NCI-H2107 treated with DMSO at 0.1 percent for 48 hours (cell line): ENCODE results near the gene GPR108.

Experiments
- DNase-seq: peaks from one replicate; lab custom pipeline; 2025; ENCODE audit not compliant: unreplicated experiment; lab: John Stamatoyannopoulos, UW

Gene GPR108

DNA sequence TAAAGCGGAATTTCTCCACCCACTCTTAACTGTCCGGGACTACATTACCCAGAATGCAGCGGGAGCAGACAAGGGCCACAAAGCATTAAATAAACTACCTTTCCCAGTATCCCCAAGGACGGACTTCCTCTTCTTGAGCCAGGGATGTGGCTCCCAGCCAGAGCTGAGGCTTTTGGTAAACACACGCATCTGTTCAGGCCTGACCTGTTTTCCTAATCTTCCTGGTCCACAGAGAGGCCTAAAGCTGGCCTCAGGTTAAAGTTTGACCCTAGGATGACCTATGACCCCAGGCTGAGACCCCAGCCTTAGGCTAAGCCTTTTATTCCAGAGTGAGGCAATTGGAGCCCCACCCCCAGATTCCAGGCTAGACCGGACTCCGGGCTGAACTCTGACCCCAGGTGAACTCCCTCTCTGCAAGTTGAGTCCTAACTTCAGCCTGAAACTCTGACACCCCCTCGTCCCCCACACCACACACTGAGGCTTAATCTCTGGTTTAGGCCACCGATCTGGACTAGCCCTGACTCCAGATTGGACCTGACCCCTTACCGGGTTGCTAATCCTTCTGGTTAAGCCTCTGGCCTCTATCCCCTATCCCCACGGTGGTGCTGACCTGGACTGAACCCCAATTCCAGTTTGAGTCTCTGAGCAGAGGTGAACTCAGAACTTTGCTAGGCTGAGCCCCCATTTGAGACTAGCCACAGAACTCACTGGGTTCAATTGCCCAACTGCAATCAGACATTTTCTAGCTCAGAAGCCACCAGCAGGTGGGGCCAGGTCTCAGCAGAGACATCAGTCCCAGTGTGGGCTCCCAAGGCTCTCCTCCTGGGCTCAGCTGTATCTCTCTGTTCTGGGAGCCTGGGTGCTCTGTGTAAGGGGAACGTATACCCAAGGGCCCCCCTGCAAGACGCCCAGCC lies 750 bp upstream of the GPR108 start:
- no peak for DNase-seq

DNA sequence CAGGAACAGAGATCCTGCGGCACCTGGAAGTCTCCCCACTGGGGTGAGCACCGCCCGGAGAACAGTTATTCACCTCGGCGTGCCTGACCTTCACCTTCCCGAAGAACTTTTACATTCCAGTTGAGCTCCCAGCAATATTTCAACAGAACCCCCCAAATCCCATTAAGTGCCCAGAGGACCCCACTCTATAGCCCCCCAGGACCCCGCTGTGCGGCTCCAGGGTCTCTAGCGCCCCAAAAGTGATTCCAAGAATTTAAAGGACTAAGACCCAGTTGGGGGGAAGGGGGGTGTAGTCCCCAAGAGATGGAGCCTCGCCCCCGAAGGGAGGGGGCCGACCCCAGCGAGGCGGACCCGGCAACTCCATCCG lies 480 bp downstream of the GPR108 start:
- DNase-seq = no peak

- DNase-seq = no peak
Measured at GRCh38 chr19:6736169-6736916, 1.0 kb downstream of the GPR108 start.

DNA sequence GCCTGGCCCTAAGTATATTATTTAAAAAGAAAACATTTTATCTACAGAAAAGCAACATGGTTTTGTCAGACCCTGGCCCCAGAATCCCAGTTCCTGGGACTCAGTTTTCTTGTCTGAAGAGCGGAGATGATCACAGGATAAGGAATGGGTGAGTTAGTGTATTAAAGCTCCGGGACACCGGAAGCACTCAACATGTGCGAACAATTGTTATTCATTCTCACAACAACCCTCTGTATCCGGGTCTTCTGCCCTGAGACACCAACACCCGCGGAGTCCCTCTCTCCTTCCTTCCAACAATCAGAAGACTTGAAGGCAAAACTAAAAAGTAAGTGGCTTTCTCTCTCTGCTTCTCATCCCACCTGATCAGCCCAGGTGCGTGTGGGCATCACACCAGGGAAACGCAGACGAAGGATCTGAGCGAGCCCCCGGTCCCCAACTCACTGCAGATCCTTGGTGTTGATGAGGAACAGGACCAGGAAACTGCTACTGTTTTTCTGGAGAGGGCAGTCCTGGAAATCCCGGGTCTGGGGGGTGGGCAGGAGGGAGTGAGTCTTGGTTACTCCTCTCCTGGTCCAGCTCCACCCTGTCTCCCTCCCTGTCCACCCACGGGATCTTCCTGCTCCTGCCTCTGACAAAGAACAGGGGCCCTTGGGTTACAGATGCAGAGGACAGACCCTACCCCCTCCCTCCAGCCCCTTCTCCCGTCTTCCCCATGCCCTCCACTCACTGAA lies 2.0 kb downstream of the GPR108 start:
- no peak for DNase-seq

GRCh38 chr19:6734096-6734696 lies 3.2 kb downstream of the GPR108 start:
- DNase-seq = no peak

GRCh38 chr19:6733338-6734095 lies 3.9 kb downstream of the GPR108 start:
- DNase-seq = no peak

DNA sequence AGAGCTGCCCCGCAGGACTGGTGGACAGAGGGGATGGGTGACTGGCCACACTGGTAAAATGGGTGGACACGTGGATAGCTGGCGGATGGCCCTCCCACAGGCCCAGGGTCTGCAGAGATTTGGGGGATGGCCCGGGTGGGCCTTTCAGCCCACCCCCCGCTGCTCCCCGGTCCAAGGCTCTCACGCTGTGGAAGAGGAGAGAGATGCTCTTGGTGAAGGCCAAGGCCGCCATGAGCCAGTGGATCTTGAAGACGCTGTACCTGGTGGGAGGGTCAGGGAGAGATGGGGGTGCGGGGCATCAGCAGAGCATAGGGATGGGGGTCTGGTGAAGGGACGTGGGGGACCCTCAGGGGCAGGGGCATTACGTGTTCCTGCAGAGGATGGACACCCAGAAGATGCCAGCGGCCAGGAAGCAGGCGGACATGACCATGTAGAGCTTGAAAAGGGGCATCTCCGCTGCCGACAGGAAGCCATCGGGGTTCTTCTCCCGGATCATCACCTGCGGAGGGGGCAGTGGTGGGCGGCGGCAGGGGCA lies 4.5 kb downstream of the GPR108 start:
- DNase-seq = no peak

- no peak for DNase-seq
Measured at GRCh38 chr19:6731822-6732221, 5.6 kb downstream of the GPR108 start.

GRCh38 chr19:6730941-6731670 lies 6.3 kb downstream of the GPR108 start:
- no peak for DNase-seq

DNA sequence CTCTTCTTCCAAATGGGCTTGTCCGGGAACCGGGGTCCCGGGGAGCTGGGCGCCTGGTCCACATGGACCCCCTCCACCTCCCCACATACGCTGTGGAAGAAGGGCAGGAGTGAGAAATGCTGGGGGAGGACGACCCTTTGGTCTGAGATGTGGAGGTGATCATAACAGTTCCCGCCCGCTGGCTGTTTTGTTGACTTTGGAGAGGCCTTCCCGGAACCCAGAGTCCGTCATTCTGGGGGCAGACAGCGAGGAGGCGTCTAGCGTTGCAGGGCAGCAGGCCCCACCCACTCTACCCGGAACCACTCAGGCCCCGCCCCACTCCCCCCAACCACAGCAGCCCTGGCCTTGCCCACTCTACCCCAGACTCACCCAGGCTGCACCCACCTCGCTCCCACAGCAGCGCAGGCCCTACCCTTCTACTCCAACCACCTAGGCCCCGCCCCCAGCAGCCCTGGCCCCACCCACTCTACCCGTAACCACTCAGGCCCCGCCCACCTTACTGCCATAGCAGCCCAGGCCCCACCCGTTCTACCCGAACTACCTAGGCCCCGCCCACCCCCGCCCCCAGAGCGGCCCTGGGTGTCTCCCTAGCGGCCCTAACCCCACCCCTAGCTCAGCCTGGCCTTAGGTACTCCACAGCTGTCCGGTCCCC lies 7.1 kb downstream of the GPR108 start:
- no peak for DNase-seq

GRCh38 chr19:6729573-6730152 lies 7.7 kb downstream of the GPR108 start:
- DNase-seq = no peak

DNA sequence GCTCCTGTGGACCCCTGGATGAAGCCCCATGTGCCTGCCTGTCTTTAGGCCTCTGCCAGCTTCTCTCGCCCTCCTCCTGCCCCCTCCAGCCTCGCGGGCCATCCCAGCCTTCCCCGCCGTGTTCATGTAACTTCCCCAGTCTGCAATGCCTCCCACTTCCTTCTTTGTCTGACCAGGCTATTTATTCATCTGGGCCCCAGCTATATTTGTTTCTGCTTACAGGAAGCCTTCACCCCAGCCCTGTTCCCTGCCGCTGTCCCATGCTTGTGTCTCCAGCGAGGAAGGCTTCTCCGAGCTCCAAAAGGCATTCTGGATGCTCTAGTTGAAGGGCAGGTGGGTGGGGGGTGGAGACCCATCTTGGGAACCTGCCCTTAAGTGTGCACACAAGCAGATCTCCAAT lies 9.0 kb downstream of the GPR108 start:
- no peak for DNase-seq

- DNase-seq = no peak
Measured at GRCh38 chr19:6725513-6726231, 11.7 kb downstream of the GPR108 start.

DNA sequence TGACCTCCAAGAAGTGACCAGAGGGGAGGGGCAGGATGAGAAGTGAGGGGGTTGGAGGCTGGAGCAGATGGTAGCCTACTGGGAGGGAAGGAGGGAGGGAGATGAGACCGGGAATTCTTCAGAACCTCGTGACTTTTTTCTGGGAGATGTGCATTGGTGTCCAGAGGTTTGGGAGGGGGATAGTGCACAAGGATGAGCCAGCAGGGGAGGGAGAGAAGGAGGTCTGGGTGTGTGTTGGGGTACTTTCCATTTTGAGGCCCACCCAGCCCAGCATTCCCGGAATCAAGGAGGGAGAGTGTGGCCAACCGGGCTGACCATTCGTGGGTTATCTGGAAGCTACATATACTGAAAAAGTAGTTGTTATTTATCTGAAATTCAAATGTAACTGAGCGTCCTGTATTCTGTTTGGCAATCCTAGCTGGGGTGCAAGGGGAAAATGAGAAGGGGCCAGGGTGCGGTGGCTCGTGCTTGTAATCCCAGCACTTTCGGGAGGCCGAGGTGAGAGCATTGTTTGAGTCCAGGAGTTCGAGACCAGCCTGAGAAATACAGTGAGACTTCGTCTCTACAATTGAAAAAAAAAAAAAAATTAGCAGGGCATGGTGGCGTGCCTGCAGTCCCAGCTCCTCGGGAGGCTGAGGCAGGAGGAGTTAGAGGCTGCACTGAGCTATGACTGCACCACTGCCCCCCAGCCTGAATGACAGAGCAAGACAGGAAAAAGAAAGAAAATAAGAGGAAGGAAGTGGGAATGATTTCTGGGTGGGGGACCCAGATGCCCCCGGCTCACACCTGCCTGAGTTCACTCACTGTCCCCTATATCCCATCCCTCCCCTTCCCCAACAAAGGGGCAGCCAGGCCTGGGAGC lies 12.5 kb downstream of the GPR108 start:
- DNase-seq = no peak

DNA sequence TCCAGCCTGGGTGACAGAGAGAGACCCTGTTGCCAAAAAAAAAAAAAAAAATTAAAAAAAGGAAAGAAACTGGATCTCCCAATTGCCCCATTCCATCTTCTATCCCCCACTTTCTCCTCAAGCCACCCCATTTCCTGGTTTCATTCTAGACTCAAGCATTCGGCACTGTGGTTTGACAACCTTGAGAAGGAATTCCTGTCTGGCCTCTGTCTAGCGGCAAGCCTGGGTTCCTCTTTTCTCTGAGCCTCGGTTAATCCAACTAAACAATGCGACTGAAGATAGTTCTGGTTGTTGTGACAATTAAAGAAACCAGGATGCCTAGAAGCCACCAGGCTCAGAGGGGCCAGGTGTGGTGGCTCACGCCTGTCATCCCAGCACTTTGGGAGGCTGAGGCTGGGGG lies 13.6 kb downstream of the GPR108 start:
- DNase-seq = no peak

GRCh38 chr19:6723108-6723618 lies 14.2 kb downstream of the GPR108 start:
- DNase-seq = no peak

GRCh38 chr19:6721773-6722172 lies 15.6 kb downstream of the GPR108 start:
- DNase-seq = no peak
